Measurements from ENCODE around the gene ANKH. TPM values are rescaled to one million over a fixed set of nuclear protein-coding genes. Genes with fewer than 3 reads are reported as not detected.
A peak's percentile ranks its signal among the peaks of the same experiment; 100 is the strongest.

The ANKH gene
- total and polyA plus RNA-seq, 10 of the 15 experiments (the other 5 are each of a cell fraction or from before 2014, with no cell fraction given), result 2.1 to 43.9 (median 14.4) TPM

DNA sequence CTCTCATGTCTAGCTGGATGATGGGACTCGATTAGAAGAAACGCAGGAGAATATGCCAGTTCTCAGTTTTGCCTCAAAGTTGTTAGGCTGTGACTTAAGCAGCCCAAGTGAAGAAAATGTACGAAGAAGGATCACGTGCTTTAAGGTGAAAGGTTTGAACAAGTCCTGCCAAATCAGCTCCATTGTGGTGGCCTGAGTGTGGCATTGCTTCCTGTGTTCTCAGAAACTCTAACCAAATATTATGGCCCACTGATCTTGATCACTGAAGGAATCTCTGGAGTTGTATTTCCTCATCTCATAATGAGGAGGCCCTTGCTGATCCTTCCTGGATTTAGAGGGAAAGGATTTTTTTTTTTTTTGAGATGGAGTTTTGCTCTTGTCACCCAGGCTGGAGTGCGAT lies 163.0 kb downstream of the ANKH start:
- POLR2A ChIA-PET, result no interaction called here
- Histone ChIP-seq H3K9me3 (replicated peaks; ENCODE audit: control insufficient read depth, insufficient read depth, low read length) (no peaks in the 10 kb centered on the region), H4K20me1 (ENCODE audit: control insufficient read depth, insufficient read depth) (no peaks in the 10 kb centered on the region), H3K27ac (ENCODE audit: control insufficient read depth, insufficient read depth) (no peak overlapping the region), H3K27me3 (replicated peaks in 1 of 2; ENCODE audit: control insufficient read depth in 2 of 2, insufficient read depth in 2 of 2, low read length in 1 of 2) (no peaks in the 10 kb centered on the region), H3K4me2 (ENCODE audit: control insufficient read depth, insufficient read depth) (no peak overlapping the region), H3K4me3 (no peak overlapping the region), H3K9ac (ENCODE audit: control insufficient read depth, insufficient read depth, low read length) (no peak overlapping the region), H3K4me1 (ENCODE audit: control insufficient read depth, insufficient read depth, low read length) (no peaks in the 10 kb centered on the region), H3K79me2 (ENCODE audit: control insufficient read depth, insufficient read depth, low read length) (no peaks in the 10 kb centered on the region), H2AFZ (ENCODE audit: control insufficient read depth, low read depth, low read length) (no peak overlapping the region), H3K36me3 (ENCODE audit: control insufficient read depth in 2 of 2, insufficient read depth in 2 of 2, low read length in 1 of 2) (peaks cover 26 to 29% of the 10 kb centered on the region in 2 experiments)
- TF ChIP-seq CBX5 (IDR thresholded peaks at IDR 0.05; ENCODE audit: low read depth) (no peak), RAD21 (IDR thresholded peaks at IDR 0.05; ENCODE audit: insufficient read depth, low read depth, low read length) (no peak), NFYB (IDR thresholded peaks at IDR 0.05; ENCODE audit: insufficient read depth, low read depth, low read length) (no peak), NFIC (IDR thresholded peaks at IDR 0.05; ENCODE audit: low read depth, low read length) (no peak), NFXL1 (IDR thresholded peaks at IDR 0.05; ENCODE audit: borderline replicate concordance) (no peak), KDM1A (IDR thresholded peaks at IDR 0.05; ENCODE audit: borderline replicate concordance) (no peak), HDAC6 (IDR thresholded peaks at IDR 0.05; ENCODE audit: unreplicated experiment) (no peak), MYB (IDR thresholded peaks at IDR 0.05; ENCODE audit: borderline replicate concordance, low read depth, low read length) (no peak), EED (IDR thresholded peaks at IDR 0.05; ENCODE audit: low read depth) (no peak), MEF2B (IDR thresholded peaks at IDR 0.05; ENCODE audit: partially characterized antibody, poor library complexity, severe bottlenecking) (no peak), YBX1 (IDR thresholded peaks at IDR 0.05) (no peak), RUNX3 (IDR thresholded peaks at IDR 0.05; ENCODE audit: low read length) (no peak), SMAD1 (IDR thresholded peaks at IDR 0.05; ENCODE audit: low read depth, partially characterized antibody) (no peak), KAT2A (conservative IDR thresholded peaks at IDR 0.05; ENCODE audit: control insufficient read depth, low read depth, low read length) (no peak), ZSCAN29 (IDR thresholded peaks at IDR 0.05) (no peak)
- TF ChIP-seq, protein P1, sequence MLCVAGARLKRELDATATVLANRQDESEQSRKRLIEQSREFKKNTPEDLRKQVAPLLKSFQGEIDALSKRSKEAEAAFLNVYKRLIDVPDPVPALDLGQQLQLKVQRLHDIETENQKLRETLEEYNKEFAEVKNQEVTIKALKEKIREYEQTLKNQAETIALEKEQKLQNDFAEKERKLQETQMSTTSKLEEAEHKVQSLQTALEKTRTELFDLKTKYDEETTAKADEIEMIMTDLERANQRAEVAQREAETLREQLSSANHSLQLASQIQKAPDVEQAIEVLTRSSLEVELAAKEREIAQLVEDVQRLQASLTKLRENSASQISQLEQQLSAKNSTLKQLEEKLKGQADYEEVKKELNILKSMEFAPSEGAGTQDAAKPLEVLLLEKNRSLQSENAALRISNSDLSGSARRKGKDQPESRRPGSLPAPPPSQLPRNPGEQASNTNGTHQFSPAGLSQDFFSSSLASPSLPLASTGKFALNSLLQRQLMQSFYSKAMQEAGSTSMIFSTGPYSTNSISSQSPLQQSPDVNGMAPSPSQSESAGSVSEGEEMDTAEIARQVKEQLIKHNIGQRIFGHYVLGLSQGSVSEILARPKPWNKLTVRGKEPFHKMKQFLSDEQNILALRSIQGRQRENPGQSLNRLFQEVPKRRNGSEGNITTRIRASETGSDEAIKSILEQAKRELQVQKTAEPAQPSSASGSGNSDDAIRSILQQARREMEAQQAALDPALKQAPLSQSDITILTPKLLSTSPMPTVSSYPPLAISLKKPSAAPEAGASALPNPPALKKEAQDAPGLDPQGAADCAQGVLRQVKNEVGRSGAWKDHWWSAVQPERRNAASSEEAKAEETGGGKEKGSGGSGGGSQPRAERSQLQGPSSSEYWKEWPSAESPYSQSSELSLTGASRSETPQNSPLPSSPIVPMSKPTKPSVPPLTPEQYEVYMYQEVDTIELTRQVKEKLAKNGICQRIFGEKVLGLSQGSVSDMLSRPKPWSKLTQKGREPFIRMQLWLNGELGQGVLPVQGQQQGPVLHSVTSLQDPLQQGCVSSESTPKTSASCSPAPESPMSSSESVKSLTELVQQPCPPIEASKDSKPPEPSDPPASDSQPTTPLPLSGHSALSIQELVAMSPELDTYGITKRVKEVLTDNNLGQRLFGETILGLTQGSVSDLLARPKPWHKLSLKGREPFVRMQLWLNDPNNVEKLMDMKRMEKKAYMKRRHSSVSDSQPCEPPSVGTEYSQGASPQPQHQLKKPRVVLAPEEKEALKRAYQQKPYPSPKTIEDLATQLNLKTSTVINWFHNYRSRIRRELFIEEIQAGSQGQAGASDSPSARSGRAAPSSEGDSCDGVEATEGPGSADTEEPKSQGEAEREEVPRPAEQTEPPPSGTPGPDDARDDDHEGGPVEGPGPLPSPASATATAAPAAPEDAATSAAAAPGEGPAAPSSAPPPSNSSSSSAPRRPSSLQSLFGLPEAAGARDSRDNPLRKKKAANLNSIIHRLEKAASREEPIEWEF (IDR thresholded peaks at IDR 0.05; ENCODE audit: insufficient replicate concordance, low read depth, low read length), result no peak
- TF ChIP-seq, protein P2, sequence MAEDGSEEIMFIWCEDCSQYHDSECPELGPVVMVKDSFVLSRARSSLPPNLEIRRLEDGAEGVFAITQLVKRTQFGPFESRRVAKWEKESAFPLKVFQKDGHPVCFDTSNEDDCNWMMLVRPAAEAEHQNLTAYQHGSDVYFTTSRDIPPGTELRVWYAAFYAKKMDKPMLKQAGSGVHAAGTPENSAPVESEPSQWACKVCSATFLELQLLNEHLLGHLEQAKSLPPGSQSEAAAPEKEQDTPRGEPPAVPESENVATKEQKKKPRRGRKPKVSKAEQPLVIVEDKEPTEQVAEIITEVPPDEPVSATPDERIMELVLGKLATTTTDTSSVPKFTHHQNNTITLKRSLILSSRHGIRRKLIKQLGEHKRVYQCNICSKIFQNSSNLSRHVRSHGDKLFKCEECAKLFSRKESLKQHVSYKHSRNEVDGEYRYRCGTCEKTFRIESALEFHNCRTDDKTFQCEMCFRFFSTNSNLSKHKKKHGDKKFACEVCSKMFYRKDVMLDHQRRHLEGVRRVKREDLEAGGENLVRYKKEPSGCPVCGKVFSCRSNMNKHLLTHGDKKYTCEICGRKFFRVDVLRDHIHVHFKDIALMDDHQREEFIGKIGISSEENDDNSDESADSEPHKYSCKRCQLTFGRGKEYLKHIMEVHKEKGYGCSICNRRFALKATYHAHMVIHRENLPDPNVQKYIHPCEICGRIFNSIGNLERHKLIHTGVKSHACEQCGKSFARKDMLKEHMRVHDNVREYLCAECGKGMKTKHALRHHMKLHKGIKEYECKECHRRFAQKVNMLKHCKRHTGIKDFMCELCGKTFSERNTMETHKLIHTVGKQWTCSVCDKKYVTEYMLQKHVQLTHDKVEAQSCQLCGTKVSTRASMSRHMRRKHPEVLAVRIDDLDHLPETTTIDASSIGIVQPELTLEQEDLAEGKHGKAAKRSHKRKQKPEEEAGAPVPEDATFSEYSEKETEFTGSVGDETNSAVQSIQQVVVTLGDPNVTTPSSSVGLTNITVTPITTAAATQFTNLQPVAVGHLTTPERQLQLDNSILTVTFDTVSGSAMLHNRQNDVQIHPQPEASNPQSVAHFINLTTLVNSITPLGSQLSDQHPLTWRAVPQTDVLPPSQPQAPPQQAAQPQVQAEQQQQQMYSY (CRISPR knock-in tag; IDR thresholded peaks at IDR 0.05), result no peak
- TSS peak; percentile 5 for BruUV-seq (replicated peaks)
- 98% methylated on average over 5 of the region's 5 CpGs for WGBS (ENCODE audit: insufficient coverage, insufficient replicate concordance, low lambda C conversion rate, missing lambda C conversion rate)
- CTCF ChIA-PET, result interaction anchor here (1.1 to 1.7 kb wide), 2 partner anchors 19 to 306 kb away, joined by 5 read pairs; no protein-coding TSS in a partner anchor
- ATAC-seq (no peak), FAIRE-seq (no peak), DNase-seq (ENCODE audit: low read depth, low spot score) (no peak)
- intact Hi-C loops (cut with micrococcal nuclease; ENCODE audit: unreplicated experiment) (no loop called here), in situ Hi-C loops (cut with MboI) (loop anchor here (25.0 kb wide), 1 partner anchor 1754 kb away; the partner anchor contains the start of gene ZNF622)
- SMC1A ChIA-PET (ENCODE audit: uncharacterized antibody, unreplicated experiment), result interaction anchor here (0.5 to 1.6 kb wide), 4 partner anchors 14 to 122 kb away, joined by 3 to 8 read pairs (median 5); no protein-coding TSS in a partner anchor
- RAD21 ChIA-PET (ENCODE audit: unreplicated experiment), result no interaction called here

All from GM12878 (cell line).